ENCODE measurements around the gene TACC2.

Gene TACC2

GRCh38 chr10:122233857-122234348 lies 244.9 kb downstream of the TACC2 start:
- no peak overlapping the region for H3K27ac Mint-ChIP-seq
- no peaks in the 10 kb centered on the region for H3K4me1 Mint-ChIP-seq (ENCODE audit: low read depth)
- no peak overlapping the region for H3K4me3 Mint-ChIP-seq
- no peaks in the 10 kb centered on the region for H3K27me3 Mint-ChIP-seq
- no peaks in the 10 kb centered on the region for H3K9me3 Mint-ChIP-seq
- H3K36me3 Mint-ChIP-seq (ENCODE audit: low read depth) = no peaks in the 10 kb centered on the region

DNA sequence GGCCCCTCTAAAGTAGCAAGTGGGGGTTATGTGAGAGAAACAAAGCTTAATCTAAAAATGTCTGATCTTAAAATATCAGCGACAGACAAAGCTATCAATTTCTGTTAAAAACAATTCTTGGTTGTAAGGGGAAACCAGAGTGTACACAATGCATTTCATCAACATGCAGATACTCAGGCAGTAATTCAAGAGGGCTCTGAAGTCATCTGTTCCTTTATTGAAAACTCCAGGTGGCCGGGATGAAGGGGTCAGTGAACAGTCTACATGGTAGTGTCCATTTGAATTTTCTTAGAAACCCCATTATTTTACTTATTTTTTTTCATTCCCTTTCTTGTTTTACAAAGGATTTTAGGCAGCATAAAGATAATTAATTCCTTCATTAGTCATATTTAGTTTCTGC lies 245.5 kb downstream of the TACC2 start:
- H3K27ac Mint-ChIP-seq = no peak overlapping the region

DNA sequence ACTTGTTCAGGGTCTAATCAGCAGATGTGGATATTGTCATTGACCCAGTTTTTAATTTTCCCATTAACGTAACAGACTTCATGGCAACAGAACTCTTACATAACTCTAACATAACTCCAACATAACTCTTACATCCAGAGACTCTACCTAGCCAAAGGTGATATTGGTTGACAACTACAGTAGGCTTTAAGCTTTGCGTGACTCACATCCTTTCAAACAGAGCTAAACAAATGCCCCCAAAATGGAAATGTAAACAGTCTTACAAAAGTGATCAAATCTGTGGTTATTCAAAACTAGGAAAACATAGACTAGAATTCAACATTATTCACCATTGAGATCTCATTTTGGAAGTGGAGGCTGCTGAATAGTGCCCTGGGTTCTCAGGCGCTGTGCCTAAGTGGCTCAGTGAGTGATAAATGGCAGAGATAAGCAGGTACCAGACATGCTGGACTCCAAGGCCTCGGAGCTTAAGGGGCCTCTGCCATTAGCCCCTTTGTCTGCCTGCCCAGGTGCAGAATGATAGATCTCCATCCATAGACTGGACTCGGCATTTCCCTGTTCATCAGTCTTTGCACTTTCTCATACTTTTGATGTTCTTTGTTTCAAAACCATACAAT lies 247.8 kb downstream of the TACC2 start:
- H3K9me3 Mint-ChIP-seq = no peaks in the 10 kb centered on the region
- H3K4me1 Mint-ChIP-seq (ENCODE audit: low read depth) = no peaks in the 10 kb centered on the region
- no peaks in the 10 kb centered on the region for H3K36me3 Mint-ChIP-seq (ENCODE audit: low read depth)
- no peak overlapping the region for H3K4me3 Mint-ChIP-seq
- H3K27ac Mint-ChIP-seq = no peak overlapping the region
- no peaks in the 10 kb centered on the region for H3K27me3 Mint-ChIP-seq

More for the DNA sequence above, 245.5 kb downstream of the TACC2 start:
- Mint-ChIP-seq H3K4me3 (no peak overlapping the region), H3K9me3 (no peaks in the 10 kb centered on the region), H3K27me3 (no peaks in the 10 kb centered on the region), H3K36me3 (ENCODE audit: low read depth) (no peaks in the 10 kb centered on the region), H3K4me1 (ENCODE audit: low read depth) (no peaks in the 10 kb centered on the region)

DNA sequence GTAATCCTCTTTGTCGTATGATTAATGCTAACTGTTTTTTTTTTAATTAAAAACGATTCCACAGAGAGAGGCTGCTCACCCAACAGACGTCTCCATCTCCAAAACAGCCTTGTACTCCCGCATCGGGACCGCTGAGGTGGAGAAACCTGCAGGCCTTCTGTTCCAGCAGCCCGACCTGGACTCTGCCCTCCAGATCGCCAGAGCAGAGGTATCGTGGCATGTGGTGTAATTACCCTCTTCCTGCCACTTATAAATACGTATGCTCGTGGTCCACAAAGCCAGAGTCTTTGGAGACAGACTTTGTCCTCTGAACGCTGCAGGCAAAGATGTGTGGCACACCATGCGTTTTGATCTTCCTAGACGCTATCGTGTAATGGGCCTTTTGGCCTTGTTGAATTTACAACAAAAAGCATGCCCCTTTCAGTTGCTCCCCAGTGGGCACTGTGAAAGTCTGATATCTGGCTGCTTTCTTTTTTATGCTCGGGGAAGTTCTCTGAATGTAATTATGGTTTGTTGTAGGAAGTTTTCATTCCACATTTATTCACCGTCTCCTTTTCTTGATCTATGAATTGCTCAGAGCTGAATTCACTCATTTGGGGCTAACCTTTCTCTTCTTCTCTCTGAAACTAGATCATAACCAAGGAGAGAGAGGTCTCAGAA lies 248.5 kb downstream of the TACC2 start:
- Mint-ChIP-seq H3K27me3 (no peaks in the 10 kb centered on the region), H3K9me3 (no peaks in the 10 kb centered on the region), H3K36me3 (ENCODE audit: low read depth) (no peaks in the 10 kb centered on the region), H3K4me1 (ENCODE audit: low read depth) (no peaks in the 10 kb centered on the region), H3K27ac (no peak overlapping the region), H3K4me3 (no peak overlapping the region)

GRCh38 chr10:122239578-122240257 lies 250.8 kb downstream of the TACC2 start:
- Mint-ChIP-seq H3K27me3 (no peaks in the 10 kb centered on the region), H3K27ac (no peak overlapping the region), H3K4me3 (no peak overlapping the region), H3K9me3 (no peaks in the 10 kb centered on the region), H3K36me3 (ENCODE audit: low read depth) (no peaks in the 10 kb centered on the region), H3K4me1 (ENCODE audit: low read depth) (no peaks in the 10 kb centered on the region)

DNA sequence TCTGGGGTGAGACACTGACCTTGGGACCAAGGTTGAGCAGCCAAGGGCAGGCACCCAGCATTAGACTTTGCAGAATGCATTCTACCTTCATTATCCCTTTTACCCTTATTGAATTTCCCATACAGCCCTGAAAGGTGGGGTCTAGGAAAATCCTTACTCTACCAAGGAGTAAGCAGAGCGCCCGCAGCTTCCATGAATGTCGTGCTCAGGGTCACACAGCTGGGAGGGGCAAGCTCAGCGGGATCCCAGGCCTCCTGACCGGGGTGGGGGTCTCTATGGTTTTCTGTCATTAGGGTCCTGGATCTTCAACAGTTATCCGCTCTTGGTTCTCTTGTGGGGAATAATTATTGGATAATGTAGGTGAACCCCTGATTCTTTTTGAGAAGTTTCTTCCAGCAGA lies 251.4 kb downstream of the TACC2 start:
- H3K36me3 Mint-ChIP-seq (ENCODE audit: low read depth) = no peaks in the 10 kb centered on the region
- no peak overlapping the region for H3K4me3 Mint-ChIP-seq
- H3K9me3 Mint-ChIP-seq = no peaks in the 10 kb centered on the region
- no peaks in the 10 kb centered on the region for H3K27me3 Mint-ChIP-seq
- no peaks in the 10 kb centered on the region for H3K4me1 Mint-ChIP-seq (ENCODE audit: low read depth)
- no peak overlapping the region for H3K27ac Mint-ChIP-seq

DNA sequence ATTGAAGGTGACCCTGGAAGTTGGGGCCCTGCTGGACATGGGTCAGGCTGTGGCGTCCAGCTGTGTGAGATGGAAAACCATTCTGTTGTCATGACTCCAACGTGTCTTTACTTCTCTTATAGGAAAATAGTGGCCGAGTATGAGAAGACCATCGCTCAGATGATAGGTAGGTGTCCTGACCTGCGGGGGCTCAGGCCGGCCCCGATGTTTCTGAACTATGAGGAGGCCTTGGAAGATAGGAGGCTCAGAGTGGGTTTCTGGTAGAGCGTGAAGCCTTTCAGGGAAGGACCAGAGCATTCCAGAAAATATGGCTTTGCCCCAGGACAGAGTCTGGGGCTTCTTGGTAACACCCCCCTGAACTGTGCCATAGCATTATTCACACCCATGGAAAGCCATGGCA lies 252.9 kb downstream of the TACC2 start:
- no peaks in the 10 kb centered on the region for H3K36me3 Mint-ChIP-seq (ENCODE audit: low read depth)
- no peaks in the 10 kb centered on the region for H3K4me1 Mint-ChIP-seq (ENCODE audit: low read depth)
- no peak overlapping the region for H3K4me3 Mint-ChIP-seq
- no peak overlapping the region for H3K27ac Mint-ChIP-seq
- no peaks in the 10 kb centered on the region for H3K9me3 Mint-ChIP-seq
- no peaks in the 10 kb centered on the region for H3K27me3 Mint-ChIP-seq

DNA sequence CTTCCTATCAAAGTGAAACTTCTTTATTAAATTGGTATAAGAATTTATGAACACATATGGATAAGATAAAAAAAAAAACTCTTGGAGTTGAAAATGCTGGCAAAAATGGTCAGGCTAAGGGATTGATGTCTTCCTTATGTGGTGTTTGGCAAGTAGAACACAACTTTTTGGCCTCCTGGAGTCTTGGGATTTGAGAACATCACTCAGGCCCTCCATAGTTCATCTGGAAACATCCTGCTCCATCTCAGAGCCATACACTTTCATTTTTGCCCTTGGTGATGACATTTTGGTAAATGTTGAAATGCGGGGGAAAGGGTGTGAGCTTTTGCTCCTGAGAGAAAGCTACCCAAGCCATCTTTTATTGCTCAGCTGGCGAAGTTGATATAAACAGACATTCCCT lies 254.6 kb downstream of the TACC2 start:
- H3K27ac Mint-ChIP-seq = no peak overlapping the region
- no peak overlapping the region for H3K4me3 Mint-ChIP-seq
- H3K27me3 Mint-ChIP-seq = no peaks in the 10 kb centered on the region
- H3K36me3 Mint-ChIP-seq (ENCODE audit: low read depth) = no peaks in the 10 kb centered on the region
- H3K4me1 Mint-ChIP-seq (ENCODE audit: low read depth) = no peaks in the 10 kb centered on the region
- no peaks in the 10 kb centered on the region for H3K9me3 Mint-ChIP-seq

DNA sequence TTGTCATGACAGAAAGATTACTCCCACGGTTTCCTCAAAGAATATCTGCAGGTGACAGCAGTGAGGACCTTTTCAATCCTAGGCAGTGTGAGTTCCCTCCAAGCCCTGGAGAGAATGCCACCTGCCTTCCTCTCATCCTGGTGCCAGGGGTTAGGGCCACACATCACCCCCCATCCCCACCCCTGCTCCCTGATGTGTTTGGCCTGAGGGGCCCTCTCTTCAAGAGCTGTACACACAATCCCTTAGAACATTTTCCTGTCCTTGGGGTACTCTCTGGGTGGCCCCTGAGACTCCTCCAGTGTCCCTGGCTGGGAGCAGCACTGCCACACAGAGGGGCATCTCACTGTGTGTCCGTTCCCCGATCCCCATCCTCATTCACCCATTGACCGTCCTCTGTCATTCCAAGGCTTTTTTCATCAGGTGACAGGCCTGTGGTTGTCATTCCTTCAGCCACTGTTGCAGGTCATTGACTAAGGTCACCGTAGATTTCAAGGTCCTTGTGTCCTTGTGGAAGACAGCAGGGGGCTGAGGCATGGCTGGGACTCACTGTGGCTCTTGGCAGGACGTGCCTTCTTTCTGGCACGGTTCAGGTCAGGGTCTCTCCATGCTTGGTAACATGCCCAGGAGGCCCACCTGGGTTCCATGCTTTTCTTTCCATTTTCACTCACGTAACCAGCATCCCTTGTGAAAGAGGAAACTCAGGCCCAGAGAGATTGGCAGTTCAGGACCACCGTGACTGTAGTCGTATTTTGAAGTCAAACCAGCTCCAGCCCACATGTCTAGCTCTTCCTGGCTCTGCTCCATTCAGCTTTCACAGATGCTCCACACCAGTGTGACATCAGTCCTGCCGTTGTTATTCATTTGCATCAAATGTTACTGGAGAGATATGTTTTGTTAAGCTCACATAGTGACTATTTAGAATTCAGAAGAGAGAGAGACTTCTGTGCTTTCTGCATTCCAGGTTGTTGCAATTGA lies 255.3 kb downstream of the TACC2 start:
- Mint-ChIP-seq H3K36me3 (ENCODE audit: low read depth) (no peaks in the 10 kb centered on the region), H3K9me3 (no peaks in the 10 kb centered on the region), H3K4me1 (ENCODE audit: low read depth) (no peaks in the 10 kb centered on the region), H3K27me3 (no peaks in the 10 kb centered on the region), H3K4me3 (no peak overlapping the region), H3K27ac (no peak overlapping the region)

DNA sequence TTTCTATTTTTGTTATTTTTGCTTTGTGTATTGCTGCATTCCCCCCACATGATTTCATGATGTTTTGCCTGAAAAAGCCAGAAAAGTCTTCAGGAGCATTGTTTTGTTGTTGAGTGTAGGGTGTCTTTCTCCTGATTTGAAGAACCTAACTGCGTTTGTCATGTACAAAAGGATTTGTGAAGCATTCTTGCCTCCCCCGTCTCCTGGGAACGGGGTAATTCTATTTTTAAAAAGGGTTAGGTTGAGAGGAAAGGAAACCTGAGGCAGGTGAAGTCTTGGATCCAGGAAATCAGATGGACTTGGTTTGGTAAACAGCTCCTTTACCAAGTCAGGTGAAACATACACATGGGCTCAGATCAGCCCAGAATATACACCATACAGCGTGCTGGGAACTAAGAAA lies 256.2 kb downstream of the TACC2 start:
- Mint-ChIP-seq H3K4me3 (no peak overlapping the region), H3K4me1 (ENCODE audit: low read depth) (no peaks in the 10 kb centered on the region), H3K9me3 (no peaks in the 10 kb centered on the region), H3K27ac (no peak overlapping the region), H3K36me3 (ENCODE audit: low read depth) (no peaks in the 10 kb centered on the region), H3K27me3 (no peaks in the 10 kb centered on the region)

GRCh38 chr10:122245897-122246296 lies 256.9 kb downstream of the TACC2 start:
- Mint-ChIP-seq H3K9me3 (no peaks in the 10 kb centered on the region), H3K27ac (no peak overlapping the region), H3K36me3 (ENCODE audit: low read depth) (no peaks in the 10 kb centered on the region), H3K27me3 (no peaks in the 10 kb centered on the region), H3K4me1 (ENCODE audit: low read depth) (no peaks in the 10 kb centered on the region), H3K4me3 (no peak overlapping the region)

DNA sequence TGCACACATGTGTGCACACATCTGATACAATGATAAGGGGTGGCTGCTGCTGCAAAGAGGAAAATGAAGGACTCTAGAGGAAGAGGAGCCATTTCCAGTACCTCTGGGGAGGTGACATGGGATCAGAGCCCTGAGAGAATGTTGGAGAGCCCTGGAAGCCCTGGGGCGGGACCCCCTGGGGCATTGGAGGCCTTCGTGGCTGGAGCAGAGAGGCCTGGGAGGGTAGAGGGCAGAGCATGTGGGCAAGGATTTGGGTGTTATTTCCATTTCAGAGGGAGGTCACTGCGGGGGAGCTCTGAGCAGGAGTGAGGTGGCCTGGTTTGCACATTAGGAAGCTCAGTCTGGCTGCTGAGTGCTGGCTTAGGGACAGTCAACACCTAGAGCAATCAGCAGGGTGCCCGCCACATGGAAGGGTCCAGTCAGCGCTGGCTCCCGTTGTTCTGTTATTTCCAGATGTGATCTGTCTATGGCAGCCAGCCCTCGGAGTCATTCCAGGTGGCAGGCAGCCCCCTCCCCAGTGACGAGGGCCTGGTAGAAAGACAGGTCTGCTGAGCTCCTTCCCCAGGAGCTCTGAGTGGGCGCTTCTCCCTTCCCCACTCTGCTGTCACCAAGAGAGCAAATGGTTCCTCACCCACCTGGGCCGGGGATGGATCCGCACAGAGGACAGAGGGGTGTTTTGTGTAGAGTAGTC lies 258.0 kb downstream of the TACC2 start:
- Mint-ChIP-seq H3K27me3 (no peaks in the 10 kb centered on the region), H3K4me3 (no peak overlapping the region), H3K36me3 (ENCODE audit: low read depth) (no peaks in the 10 kb centered on the region), H3K4me1 (ENCODE audit: low read depth) (no peaks in the 10 kb centered on the region), H3K27ac (no peak overlapping the region), H3K9me3 (no peaks in the 10 kb centered on the region)

- Mint-ChIP-seq H3K27ac (no peak overlapping the region), H3K9me3 (no peaks in the 10 kb centered on the region), H3K36me3 (ENCODE audit: low read depth) (no peaks in the 10 kb centered on the region), H3K27me3 (peaks cover 2% of the 10 kb centered on the region), H3K4me3 (no peak overlapping the region), H3K4me1 (ENCODE audit: low read depth) (no peaks in the 10 kb centered on the region)
Observed at GRCh38 chr10:122248356-122249302, 259.7 kb downstream of the TACC2 start.
